Stimulated activated CD4-positive, alpha-beta T cell treated with anti-CD3 and anti-CD28 coated beads, Interleukin-4, amount 100 ng/mL, for 24 hours (primary cell): ENCODE measurements around the gene TMEM14C.
"Not testable (repeated sequence)": the region's sequence is repeated elsewhere in the genome, so short reads cannot be mapped to it uniquely, and the experiment has no call there.

Source experiments
- DNase-seq: peaks from one replicate; pipeline ENCODE4 v3.0.0-alpha.2; 2020

The TMEM14C gene

GRCh38 chr6:10722820-10723566 is at the start of gene TMEM14C:
TMEM14C (plus strand) TSS chr6:10723070; CDS start chr6:10724614, 1,544 bp downstream.
- DNase-seq, result peak; percentile 89

- no peak for DNase-seq
Measured at GRCh38 chr6:10676403-10676802, 46.5 kb upstream of the TMEM14C start.

DNA sequence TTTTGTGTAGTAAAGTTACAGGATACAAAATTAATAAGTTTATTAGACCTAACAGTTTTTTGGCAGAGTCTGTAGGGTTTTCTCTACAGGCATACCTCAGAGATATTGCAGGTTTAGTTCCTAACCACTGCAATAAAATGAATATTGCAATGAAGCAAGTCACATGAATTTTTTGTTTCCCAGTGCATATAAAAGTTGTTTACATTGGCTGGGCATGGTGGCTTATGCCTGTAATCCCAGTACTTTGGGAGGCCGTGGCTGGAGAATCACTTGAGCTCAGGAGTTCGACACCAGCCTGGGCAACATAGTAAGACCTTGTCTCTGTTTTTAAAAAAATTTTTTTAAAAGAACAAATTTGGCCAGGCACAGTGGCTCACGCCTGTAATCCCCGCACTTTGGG is 44.4 kb upstream of the TMEM14C start:
- DNase-seq, result no peak

DNA sequence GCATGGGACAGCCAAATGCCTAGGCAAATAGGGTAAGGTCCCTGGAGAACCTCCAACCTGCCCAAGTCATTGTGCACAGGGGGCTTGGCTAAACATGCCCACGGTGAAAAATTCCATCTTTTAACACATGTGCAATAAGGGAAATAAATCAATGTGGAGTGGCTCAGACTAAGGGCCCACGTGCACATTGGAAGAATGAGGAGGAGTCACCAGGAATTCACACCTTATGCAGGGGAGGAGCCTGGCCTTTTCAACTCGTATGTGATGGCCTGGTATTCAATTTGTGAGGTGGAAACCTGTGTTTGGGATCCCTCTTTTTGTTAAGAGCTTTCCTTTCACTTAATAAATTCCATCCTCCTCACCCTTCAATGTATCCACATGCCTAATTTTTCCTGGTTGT is 41.1 kb upstream of the TMEM14C start:
- no peak for DNase-seq

GRCh38 chr6:10682355-10682988 is 40.4 kb upstream of the TMEM14C start:
- DNase-seq, result no peak

DNA sequence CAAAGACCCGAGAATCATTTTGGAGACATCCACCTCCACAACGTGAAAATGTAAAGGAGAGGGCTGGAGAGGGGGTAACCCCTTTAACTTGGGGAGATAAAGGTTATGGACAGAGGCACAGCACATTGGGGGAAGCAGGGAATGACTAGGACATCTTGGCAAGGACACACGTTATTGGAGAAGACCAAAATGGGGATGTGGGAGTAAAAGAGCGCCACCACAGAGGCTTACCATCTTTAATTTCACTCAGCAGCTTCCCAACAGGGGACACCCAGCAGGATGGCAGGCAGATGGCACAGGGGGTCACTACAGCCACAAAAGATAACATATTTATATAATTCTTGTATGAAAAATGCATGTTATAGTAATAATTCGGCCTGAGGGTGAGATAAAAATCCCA is 38.3 kb upstream of the TMEM14C start:
- DNase-seq, result no peak

GRCh38 chr6:10685092-10685915 is 37.6 kb upstream of the TMEM14C start:
- peak; percentile 6 for DNase-seq

GRCh38 chr6:10686901-10687300 is 36.0 kb upstream of the TMEM14C start:
- no peak for DNase-seq

DNA sequence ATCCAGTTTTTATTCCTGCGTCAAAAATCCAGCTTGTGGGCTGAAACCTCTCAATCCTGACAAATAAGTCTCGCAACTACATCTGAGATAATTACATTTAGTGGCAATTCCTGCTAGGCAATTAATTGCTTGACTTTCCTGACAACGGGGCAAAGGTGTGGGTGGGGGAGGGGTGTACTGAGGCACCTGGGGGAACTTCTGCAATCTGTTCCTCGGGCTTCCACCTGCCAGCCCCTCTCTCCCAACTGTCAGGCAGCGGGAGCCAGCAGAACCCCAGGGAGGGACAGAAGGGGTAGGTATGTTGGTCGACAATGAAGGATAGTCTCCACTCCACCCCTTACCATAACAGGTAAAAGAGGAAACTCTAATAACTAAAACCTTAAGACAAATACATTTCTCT is 35.3 kb upstream of the TMEM14C start:
- DNase-seq, result no peak

- no peak for DNase-seq
Measured at GRCh38 chr6:10690651-10691445, 32.0 kb upstream of the TMEM14C start.

DNA sequence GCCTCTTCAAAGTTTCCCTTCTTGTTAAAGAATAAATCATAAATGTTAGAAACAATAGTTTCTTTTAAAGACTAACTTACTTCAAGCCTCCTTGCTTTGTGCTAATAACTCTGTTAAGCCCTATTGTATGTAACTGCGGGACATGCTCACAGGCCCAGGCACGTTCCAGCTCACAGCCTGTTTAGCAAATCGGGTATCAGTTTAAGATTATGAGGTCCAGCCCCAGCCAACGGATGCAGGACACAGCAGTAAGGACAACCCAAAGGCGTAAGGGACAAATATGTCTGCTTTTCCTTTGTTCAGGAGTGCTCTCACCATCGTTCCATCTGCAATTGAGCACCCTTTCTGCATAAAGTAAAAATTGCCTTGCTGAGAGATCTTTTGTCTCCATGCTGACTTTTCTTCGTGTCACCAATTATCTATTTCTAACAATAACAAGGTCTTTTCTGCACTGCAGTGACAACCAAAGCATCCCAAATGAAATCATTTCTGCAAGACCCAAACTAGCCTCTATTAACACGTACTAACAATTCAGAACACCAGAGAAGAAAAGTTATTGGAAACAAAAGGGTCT is 29.8 kb upstream of the TMEM14C start:
- no peak for DNase-seq

DNA sequence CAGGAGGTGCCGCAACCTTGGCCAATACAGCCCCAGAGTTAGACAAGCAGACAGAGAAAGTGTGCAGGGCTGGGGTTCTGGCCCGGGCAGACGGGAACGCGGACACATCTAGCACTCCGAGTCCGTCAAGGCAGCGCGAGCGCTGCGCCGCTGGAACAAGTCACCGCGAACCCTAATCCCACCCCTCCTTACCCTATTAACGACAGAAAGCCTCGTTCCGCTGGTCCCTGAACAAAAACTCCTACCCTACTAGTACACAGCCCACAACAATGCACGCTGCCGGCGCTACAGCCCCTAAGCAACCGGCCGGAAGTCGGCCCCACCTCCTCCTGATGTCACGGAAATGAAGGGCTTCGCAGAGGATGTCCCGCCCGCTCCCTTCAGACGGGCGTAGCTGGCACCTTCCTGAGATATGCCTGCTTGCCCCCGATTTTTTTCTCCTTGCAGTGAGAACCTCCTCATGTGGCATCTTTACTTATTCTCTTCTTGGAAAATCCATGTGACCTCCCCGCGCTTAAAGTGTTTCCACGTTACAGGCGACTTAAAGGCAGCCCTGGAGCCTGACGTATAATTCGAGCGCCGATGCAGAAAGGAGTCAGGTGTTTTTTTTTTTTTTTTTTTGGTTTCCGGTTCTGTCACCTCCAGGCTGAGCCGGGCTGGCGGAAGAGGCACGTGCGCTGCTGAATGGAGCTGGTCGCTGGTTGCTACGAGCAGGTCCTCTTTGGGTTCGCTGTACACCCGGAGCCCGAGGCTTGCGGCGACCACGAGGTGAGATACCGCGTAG is 28.4 kb upstream of the TMEM14C start, which contains the start of the genes C6orf52 and PAK1IP1:
C6orf52 (minus strand) TSS at position 315 of the 784 bp plus-strand sequence. CDS start 7,066 bp downstream, outside the sequence.
PAK1IP1 (plus strand) TSS at position 671 of the 784 bp plus-strand sequence; CDS start at position 685, 14 bp downstream.
- peak; percentile 93 for DNase-seq

DNA sequence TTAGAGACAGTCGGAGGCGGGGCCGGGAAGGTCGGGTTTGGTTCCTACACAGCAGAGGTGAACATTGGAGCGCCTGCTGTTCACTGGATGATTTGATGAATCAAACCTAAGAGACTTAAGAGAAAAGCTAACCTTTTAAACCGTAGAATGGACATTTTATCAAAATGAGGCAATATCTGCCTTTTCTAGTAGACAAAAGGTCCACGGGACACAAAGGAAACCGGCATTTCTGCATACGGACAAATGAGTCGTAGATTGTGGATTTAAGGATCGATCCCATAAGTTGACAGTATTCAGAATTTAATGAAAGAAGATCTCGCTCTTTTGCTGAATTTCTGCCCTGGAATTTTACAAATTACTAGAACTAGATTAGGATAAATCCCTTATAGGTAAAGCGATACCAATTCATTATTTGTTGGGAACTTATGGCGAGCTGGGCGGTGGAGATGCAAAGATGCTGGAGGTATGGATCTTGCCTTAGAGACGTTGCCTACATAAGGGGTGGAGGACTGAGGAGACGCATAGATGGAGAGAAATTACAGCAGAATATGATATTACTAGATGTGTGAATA is 27.7 kb upstream of the TMEM14C start:
- DNase-seq, result no peak

DNA sequence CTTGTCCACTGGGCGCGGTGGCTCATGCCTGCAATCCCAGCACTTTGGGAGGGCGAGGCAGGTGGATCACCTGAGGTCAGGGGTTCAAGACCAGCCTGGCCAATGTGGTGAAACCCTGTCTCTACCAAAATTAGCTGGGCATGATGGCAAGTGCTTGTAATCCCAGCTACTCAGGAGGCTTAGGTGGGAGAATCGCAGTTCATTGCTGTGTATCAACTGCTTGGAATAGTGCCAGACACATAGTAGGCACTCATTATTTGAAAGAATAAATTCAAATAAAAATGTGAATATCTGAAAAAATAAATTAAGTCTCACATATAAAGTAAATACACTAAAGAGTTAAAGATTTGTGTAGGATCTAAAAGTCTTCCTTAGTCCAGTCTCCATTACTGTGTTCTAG is 26.2 kb upstream of the TMEM14C start:
- no peak for DNase-seq

- no peak for DNase-seq
Measured at GRCh38 chr6:10713962-10714361, 8.9 kb upstream of the TMEM14C start.

DNA sequence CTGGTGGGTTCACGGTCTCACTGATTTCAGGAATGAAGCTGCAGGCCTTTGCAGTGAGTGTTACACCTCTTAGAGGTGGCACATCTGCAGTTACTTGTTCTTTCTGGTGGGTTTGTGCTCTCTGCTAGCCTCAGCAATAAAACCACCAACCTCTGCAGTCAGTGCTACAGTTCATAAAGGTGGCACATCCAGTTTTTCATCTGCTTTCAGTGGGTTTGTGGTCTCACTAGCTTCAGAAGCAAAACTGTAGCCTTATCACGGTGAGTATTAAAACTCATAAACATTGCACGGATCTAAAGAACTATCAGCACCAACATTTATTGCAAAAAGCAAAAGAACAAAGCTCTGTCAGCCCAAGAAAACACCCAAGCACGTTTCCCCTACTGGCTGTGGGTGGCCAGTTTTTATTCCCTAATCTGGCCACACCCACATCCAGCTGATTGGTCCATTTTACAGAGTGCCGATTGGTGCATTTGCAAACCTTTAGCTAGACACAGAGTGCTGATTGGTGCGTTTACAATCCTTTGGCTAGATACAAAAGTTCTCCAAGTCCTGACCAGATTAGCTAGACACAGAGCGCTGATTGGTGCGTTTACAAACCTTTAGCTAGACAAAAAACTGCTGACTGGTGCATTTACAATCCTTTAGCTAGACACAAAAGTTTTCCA is 3.4 kb upstream of the TMEM14C start:
- peak; percentile 47 for DNase-seq

GRCh38 chr6:10719964-10720264 is 3.0 kb upstream of the TMEM14C start:
- DNase-seq, result no peak

DNA sequence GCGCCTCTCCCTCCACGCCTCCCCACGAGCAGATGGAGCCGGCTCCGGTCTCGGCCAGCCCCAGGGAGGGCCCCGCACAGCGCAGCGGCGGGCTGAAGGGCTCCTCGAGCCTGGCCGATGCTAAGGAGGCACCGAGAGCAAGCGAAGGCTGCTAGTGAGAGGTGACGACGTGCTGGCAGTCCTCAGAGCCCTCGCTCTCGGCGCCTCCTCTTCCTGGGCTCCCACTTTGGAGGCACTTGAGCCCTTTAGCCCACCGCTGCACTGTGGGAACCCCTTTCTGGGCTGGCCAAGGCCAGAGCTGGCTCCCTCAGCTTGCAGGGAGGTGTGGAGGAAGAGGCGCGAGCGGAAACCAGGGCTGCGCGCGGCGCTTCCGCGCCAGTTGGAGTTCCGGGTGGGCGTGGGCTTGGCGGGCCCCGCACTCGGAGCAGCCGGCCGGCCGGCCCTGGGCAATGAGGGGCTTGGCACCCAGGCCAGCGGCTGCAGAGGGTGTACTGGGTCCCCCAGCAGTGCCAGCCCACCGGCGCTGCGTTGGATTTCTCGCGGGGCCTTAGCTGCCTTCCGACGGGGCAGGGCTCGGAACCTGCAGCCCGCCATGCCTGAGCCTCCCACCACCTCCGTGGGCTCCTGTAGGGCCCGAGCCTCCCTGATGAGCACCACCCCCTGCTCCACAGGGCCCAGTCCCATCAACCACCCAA is 2.5 kb upstream of the TMEM14C start:
- DNase-seq, result peak; percentile 54

GRCh38 chr6:10720960-10721849 is 1.7 kb upstream of the TMEM14C start:
- not testable (repeated sequence) for DNase-seq
